IPS-NIHi11 (cell line): ENCODE data around the gene TBX3.

ENCODE experiments used
- DNase-seq: peaks from one replicate; pipeline ENCODE4 v3.0.0; 2012; ENCODE audit warnings: mixed read lengths, low spot score

The TBX3 gene

DNA sequence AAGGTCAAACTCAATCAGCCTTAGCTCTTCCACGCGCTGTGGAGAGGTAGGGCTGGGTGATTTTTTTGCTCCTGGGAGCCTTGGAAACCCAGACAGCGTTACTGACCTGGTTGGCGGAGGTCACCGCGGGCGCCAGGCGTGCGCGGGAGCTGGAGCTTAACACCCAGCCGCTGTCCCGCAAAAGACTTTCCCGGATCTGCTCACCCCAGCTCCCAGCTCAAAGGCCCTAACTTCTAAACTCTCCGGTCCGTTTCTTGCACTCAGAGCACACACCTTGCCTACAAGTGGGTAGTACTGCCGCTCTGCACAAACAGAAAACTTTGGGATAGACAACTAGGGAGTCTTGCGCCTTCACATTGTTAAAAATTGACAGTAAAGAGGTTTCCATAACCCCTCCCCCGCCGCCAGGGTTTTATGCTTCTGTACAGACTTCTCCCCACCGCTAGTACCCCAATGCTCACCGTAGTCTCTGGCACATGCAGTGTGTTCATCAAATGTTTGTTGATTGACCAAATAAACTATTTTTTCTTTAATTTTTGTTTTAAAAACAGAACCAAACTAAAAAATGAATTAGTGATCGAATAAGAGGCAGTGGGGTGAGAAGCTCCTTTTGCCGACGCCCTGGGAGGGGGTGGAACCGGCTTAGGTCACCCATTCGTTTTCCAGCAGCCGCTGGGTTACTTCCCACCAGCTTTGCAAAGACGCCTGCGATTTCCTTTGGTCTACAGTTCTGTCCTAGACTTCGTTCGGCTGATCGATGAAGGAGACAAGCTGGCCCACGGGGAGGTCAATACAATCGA lies 12.7 kb upstream of the TBX3 start:
- DNase-seq = no peak

GRCh38 chr12:114695305-114695592 lies 11.3 kb upstream of the TBX3 start:
- no peak for DNase-seq

GRCh38 chr12:114694436-114695304 lies 10.7 kb upstream of the TBX3 start:
- no peak for DNase-seq

- DNase-seq = no peak
Observed at GRCh38 chr12:114693532-114693931, 9.6 kb upstream of the TBX3 start.

- no peak for DNase-seq
Observed at GRCh38 chr12:114693059-114693531, 9.1 kb upstream of the TBX3 start.

DNA sequence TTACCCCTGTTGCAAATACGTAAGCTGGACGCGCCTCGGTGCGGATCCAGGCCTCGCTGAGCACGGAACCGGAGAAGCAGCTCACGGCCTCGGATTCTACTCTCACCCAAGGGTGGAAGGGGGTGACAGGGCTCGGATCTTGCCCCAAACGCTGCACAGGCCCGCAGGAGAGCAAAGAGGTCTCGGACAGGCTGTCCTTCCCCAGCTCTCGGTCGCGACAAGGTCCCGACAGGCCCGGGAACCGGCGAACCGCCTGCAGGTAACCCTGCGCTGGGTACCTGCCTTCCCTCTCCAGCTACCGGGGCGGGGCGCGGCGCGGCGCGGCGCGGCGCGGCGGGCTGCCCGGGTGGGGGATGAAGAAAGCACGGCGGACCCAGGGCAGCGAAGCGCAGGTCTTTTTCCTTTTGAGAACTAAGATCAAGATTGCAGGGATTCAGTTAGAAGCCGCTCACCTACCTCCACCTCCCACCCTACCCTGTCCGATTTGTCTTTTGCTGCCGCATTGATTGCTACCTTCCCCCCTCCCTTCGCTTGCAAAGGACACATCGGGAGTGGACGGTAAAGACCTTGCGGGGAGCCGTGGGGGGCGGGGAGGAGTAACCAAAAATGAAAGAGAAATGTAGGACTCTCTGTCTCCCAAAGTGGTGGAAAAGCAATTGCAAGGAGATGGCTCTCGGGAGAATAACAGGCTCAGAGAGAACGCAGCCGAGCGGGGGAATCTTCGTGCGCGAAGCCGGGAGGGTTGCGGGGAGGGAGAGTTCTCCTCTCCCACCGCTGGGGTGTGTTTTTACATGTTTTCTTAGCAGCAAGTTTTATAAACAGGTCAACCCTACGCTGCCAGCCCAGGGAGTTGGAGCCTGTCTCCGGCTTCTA lies 8.4 kb upstream of the TBX3 start:
- no peak for DNase-seq

GRCh38 chr12:114691763-114692185 lies 7.8 kb upstream of the TBX3 start:
- DNase-seq = no peak

- DNase-seq = no peak
Observed at GRCh38 chr12:114691196-114691595, 7.2 kb upstream of the TBX3 start.

DNA sequence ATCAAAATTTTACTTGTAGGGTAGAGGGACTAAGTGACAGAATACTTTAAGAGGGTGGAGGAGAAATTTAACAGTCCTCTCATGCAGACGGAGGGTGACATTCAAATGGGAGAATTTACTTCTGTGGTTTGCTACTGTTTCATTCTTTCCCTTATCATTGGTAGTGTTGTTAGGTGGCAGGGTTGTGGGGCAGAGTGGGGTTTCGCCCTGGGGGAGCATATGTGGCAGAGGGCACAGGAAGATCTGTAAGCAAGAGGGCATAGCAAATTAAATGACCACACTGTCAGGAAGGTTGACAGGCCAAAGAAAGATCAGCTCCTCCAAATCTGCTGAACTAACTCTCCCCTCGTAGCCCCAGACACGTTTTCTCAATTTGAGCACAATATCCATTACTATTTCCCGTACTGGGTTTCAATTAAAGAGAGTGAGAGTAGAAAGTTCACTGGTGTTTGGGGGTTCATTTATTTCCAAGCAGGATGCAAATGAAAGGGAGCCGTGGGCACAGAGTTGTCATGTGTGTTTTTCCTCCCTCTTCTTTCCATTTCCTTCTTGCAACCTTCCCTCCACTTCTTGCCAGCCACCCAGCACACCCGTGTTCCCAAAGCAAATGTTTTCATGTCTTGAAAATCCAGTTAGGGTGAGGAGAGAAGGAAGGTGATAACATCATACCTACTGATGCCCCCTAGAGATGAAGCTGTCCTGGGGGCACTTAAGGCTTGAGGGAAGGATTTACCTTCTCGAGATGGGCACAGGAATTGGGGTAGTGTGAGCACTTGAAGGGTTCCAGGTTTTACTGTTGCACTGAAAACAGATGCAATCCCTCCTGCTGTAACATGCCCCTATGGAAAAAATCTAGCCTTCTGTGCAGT lies 6.5 kb upstream of the TBX3 start:
- no peak for DNase-seq

DNA sequence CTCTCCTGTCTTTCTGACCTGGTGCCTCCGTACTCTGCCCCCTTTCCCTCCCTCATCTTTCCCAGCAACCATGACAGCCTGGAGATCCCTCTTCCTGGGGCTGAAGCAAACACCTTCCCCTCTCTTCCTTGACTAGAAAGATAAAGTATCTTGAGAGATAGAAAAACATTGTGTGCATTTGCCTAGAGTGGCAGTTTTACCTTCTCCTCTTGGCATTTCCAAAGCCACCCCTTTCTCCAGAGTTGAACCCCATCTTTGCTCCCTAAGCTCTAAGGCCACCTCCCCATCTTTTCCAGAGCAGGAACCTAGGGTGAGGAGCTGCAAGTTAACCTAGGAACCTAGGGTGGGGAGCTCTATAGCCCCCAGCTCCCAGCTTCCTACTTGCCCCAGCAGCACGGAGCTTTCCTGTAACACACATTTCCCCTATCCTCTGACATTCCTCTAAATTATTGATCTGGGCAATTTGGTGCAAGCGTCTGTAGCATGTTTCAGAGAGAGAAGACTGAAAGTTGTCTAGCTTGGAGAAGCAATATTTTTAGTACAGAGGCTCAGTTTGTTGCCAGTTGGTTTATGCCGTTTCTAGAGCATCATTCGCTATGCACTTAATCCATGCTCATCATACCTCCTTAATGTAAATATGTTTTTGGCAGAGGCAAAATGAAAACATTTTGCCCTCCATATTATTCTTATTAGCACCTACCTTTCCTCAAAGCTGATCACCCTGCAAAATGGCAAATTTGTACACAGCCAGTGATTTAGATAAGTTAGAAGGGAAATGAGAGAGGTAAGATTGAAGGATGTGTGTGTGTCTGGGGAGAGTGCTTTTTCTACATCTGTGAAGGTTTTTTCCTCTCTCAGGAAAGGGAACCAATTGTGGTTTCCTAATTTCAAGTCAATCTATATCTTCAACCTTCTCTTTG lies 5.4 kb upstream of the TBX3 start:
- DNase-seq = no peak

DNA sequence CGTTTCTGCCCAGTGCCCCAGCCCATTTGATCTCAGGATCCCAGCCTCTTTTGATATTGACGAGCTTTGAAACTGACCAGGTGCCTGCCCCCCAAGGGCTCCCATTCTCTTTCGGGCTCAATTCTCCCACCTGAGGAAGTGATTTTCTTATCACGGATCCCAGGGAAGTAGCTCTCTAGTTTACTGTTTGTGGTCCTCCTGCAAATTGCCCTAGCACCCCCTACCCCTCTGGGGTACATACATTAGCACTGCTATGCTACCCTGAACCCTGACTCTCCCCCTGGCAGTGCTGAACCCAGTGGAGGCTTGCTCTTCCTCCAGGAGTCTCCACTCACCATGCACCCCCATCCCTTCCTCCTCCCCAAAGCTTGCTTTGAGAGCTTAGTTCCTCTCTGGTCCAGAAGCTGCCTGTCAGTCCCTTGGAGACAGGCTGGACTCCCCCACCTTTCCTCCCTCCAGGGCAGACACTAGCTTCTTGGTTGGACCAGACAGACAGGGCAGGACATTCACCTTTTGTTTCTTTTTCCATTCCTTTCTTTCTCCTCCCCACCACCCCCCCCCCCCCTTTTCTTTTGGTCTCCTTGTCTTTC lies 4.4 kb upstream of the TBX3 start:
- no peak for DNase-seq

GRCh38 chr12:114687802-114688201 lies 3.8 kb upstream of the TBX3 start:
- no peak for DNase-seq

DNA sequence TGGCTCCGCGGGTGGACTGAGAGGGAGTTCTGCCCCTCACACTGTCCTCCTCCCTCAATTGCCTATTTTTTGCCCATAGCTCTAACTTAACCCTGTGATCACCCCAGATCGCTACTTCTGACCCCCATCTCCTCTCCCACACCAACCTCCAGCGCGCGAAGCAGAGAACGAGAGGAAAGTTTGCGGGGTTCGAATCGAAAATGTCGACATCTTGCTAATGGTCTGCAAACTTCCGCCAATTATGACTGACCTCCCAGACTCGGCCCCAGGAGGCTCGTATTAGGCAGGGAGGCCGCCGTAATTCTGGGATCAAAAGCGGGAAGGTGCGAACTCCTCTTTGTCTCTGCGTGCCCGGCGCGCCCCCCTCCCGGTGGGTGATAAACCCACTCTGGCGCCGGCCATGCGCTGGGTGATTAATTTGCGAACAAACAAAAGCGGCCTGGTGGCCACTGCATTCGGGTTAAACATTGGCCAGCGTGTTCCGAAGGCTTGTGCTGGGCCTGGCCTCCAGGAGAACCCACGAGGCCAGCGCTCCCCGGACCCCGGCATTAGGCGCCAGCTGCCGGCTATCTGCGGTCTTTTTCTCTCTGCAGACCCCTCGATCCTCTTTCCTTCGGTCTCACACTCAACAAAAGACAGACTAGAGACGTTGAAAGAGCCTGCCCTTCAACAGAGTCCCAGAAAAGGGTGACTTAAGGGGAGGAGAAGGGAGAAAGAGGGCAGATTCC lies 3.0 kb upstream of the TBX3 start:
- no peak for DNase-seq

GRCh38 chr12:114686426-114686772 lies 2.4 kb upstream of the TBX3 start:
- DNase-seq = no peak

DNA sequence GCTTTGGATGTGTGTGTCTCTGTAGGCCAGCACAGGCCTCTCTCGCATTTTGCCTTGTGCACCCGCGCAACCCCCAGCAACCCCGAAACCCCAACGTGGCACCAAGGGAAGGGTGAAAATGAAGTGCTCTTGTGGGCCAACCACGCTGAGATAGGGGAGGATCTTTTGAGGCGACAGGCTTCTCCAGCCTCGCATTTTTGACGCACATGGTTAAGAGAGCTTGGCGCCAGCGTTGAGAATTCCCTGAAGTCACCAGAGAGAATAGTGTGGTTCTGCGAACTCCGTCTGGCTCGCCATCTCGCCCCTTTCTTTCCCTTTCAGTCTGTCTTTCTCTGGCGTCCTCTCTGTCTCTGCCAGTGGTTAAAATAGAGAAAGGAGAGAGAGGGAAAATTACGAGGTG lies 1.9 kb upstream of the TBX3 start:
- no peak for DNase-seq

DNA sequence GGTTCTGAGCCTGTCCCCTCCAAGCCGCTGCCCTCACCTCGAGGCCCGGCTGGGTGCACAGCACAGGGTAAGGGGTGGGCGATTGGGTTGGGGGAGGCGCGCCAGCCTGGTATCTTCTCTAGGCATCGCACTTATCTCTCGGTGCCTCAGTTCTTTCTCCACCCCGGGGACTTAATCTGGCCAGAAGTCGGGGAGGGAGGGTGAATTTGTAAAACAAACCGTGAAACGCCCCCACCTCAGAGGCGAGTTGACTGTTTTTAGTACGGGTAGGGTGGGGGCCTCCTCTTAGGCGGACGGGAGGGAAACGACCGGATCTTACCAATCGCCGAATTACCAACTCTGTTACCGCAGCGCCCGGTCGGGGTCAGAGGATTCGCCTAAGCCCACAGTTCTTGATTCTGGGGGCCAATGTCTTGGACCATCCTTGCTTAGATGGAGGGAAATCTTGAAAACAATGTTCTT lies 1.4 kb upstream of the TBX3 start:
- DNase-seq = no peak

DNA sequence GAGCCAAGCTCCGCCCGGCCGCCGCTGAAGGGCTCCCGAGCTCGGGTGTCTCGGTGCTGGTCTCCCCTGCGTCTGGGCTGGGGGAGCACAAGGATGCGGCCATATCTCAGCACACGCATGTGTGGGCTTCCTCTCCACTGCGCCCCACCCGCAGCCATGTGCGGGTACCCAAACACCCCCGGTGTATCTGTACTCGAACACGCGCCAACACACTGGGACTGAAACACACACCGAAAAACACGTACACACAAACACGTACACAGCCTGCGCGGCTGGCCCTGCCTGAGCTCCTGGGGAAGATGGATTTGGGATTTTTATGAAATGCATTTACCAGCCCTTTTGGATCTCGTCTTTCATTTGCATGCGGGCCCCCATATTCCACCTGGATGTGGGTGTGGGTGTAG lies 897 bp upstream of the TBX3 start:
- DNase-seq = no peak

DNA sequence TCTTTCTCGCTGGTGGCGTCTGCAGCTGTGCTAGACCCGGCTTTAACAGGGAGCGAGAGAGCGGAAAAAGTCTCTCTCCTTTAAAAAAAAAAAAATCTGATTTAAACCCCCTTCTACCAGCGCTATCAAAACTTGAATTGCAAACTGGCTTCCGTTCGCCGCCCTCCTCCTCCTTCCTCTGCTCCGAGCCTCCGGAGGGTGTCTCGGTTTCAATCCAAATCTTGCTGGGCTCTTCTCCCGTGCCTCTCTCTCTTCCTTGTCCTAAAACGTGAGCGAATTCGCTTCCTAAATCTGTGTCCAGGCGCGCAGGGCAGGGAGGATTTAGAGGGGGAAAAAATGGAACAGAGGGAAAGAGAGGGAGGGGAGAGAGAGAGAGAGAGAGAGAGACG lies 272 bp downstream of the TBX3 start:
- no peak for DNase-seq
